ENCODE data around the gene H1-8.

GRCh38 chr3:129569856-129570255 is 26.9 kb downstream of the H1-8 start:
- TF ChIP-seq POLR2A (IDR thresholded peaks at IDR 0.05) = no peak
- TF ChIP-seq EP300 (IDR thresholded peaks at IDR 0.05; ENCODE audit: low read depth) = no peak
- TF ChIP-seq, protein P1, sequence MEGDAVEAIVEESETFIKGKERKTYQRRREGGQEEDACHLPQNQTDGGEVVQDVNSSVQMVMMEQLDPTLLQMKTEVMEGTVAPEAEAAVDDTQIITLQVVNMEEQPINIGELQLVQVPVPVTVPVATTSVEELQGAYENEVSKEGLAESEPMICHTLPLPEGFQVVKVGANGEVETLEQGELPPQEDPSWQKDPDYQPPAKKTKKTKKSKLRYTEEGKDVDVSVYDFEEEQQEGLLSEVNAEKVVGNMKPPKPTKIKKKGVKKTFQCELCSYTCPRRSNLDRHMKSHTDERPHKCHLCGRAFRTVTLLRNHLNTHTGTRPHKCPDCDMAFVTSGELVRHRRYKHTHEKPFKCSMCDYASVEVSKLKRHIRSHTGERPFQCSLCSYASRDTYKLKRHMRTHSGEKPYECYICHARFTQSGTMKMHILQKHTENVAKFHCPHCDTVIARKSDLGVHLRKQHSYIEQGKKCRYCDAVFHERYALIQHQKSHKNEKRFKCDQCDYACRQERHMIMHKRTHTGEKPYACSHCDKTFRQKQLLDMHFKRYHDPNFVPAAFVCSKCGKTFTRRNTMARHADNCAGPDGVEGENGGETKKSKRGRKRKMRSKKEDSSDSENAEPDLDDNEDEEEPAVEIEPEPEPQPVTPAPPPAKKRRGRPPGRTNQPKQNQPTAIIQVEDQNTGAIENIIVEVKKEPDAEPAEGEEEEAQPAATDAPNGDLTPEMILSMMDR (IDR thresholded peaks at IDR 0.05) = no peak
- TF ChIP-seq POLR2AphosphoS5 (IDR thresholded peaks at IDR 0.05) = no peak

Measured in transverse colon (tissue), 4 donors.